Breast epithelium (tissue), 4 donors: ENCODE data around the gene EP400. TPM values are rescaled to one million over a fixed set of nuclear protein-coding genes. Genes with fewer than 3 reads are reported as not detected.

Source experiments
- DNase-seq, 2 donors: peaks; one replicate each; pipeline ENCODE4 v3.0.0-alpha.2; 2019; ENCODE audit warnings: low spot score in 2 of 2
- H3K27ac ChIP-seq, 2 donors: fragments of 200-600 bp; sonication (generic) in 1 of 2; one replicate each; pipeline ENCODE4 v1.5.1; 2016 to 2019; ENCODE audit warnings: mild to moderate bottlenecking in 1 of 2
- H3K27me3 ChIP-seq, 2 donors: fragments of 200-600 bp; sonication (generic) in 1 of 2; one replicate each; pipeline versions ENCODE4 v1.5.1 to v1.6.0; 2017 to 2019; ENCODE audit warnings: control low read depth in 1 of 2, mild to moderate bottlenecking in 1 of 2
- H3K36me3 ChIP-seq: fragments of 200-600 bp; one replicate; pipeline ENCODE4 v1.5.1; 2019
- H3K4me1 ChIP-seq, 2 donors: fragments of 200-600 bp; sonication (generic); one replicate each; pipeline ENCODE4 v1.5.1; 2016 to 2019; ENCODE audit warnings: control low read depth in 1 of 2
- H3K4me3 ChIP-seq, 3 donors: fragments of 200-600 bp; sonication (generic); 1 replicate in 2 of 3; 2 replicates in 1 of 3; pipeline ENCODE4 v1.5.1; 2016 to 2019; ENCODE audit warnings: mild to moderate bottlenecking in 3 of 3, moderate library complexity in 2 of 3
- H3K9me3 ChIP-seq, 2 donors: fragments of 200-600 bp; sonication (generic) in 1 of 2; one replicate each; pipeline ENCODE4 v1.5.1; 2016 to 2019; ENCODE audit warnings: control low read depth in 1 of 2
- POLR2A ChIP-seq: fragments of 450-650 bp; IDR thresholded peaks from one replicate; pipeline ENCODE4 v1.6.1; 2016; ENCODE audit warnings: antibody characterized with exemption, mild to moderate bottlenecking, moderate library complexity
- POLR2AphosphoS5 ChIP-seq, 3 donors: sonication (generic); formaldehyde crosslinking; IDR thresholded peaks; one replicate each; pipeline ENCODE4 v1.6.1; 2017; ENCODE audit warnings: antibody characterized with exemption in 3 of 3
- intact Hi-C: fragments of 100-400 bp; cut with DNase I; formaldehyde crosslinking; loops from one replicate; pipeline ENCODE4 v1.15.1; 2023; ENCODE audit warnings: low total_unique reads
- total RNA-seq, 3 donors: library from RNA; depleted of rRNA; stranded (reverse); fragments of >200 nt; gene quantifications; one replicate each; pipeline ENCODE4 v1.1.0, GENCODE V29; 2016
- TF ChIP-seq, protein P1 (sequence below), 3 donors: fragments of 450-650 bp; IDR thresholded peaks; one replicate each; pipeline ENCODE4 v1.5.1; 2016 to 2017; ENCODE audit warnings: antibody characterized with exemption in 3 of 3, mild to moderate bottlenecking in 3 of 3, moderate library complexity in 3 of 3

Gene EP400
- total RNA-seq, 3 donors from 2014 or later, result 20.3 to 27.2 (median 24.4) TPM

DNA sequence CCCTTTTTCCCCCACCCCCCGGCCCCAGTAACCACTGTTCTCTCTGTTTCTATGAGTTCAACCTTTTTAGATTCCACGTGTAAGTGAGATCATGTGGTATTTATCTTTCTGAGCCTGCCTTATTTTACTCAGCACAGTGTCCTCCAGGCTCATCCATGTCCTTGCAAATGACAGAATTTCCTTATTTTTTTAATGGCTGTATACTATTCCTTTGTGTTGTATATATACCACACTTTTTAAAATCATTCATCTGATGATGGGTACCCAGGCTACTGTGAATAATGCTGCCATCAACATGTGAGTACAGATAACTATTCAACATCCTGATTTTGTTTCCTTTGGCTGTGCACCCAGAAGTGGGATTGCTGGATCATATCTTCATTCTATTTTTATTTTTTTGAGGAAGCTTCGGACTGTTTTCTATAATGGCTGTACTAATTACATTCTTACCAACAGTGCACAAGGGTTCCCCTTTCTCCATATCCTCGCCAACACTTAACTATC is 139.7 kb downstream of the EP400 start:
- Histone ChIP-seq H3K27ac (no peak overlapping the region), H3K27me3 (no peaks in the 10 kb centered on the region), H3K36me3 (no peaks in the 10 kb centered on the region), H3K9me3 (no peaks in the 10 kb centered on the region), H3K4me3 (no peak overlapping the region), H3K4me1 (no peaks in the 10 kb centered on the region)
- intact Hi-C loops, result no loop called here
- no peak for DNase-seq
- TF ChIP-seq, protein P1, sequence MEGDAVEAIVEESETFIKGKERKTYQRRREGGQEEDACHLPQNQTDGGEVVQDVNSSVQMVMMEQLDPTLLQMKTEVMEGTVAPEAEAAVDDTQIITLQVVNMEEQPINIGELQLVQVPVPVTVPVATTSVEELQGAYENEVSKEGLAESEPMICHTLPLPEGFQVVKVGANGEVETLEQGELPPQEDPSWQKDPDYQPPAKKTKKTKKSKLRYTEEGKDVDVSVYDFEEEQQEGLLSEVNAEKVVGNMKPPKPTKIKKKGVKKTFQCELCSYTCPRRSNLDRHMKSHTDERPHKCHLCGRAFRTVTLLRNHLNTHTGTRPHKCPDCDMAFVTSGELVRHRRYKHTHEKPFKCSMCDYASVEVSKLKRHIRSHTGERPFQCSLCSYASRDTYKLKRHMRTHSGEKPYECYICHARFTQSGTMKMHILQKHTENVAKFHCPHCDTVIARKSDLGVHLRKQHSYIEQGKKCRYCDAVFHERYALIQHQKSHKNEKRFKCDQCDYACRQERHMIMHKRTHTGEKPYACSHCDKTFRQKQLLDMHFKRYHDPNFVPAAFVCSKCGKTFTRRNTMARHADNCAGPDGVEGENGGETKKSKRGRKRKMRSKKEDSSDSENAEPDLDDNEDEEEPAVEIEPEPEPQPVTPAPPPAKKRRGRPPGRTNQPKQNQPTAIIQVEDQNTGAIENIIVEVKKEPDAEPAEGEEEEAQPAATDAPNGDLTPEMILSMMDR (IDR thresholded peaks at IDR 0.05), result no peak
- TF ChIP-seq POLR2A (no peak), POLR2AphosphoS5 (IDR thresholded peaks at IDR 0.05) (no peak)

DNA sequence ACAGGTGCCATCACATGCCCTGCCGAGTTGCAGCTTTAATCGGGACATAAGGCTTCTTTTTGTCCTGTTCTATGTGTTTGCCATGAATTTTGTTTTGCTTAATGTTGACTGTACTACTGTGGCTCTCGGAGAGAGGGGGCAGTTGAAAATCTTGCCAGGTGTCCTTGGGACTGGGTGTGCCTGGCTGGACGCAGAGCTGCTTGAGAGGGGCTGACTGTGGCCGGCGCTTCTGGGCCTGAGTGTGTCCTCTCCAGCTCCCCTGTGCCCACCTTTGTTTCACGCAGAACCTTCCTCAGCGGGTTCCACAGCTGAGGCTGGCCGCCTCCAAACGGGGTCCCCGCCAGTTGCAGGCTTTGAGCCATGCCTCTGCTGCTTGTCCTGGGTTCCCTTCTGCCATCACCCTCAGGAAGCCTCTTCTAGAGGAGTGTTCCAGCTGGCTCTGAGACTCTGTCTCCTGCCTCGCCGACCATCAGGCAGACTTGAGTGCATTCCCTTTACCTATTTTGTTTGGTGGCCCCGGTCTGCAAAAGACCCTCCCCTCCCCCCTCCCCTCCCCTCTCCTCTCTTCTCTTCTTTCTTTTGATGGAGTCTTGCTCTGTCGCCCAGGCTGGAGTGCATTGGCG is 144.6 kb downstream of the EP400 start:
- Histone ChIP-seq H3K27me3 (no peaks in the 10 kb centered on the region), H3K27ac (no peak overlapping the region), H3K4me1 (no peaks in the 10 kb centered on the region), H3K4me3 (no peak overlapping the region), H3K9me3 (no peaks in the 10 kb centered on the region), H3K36me3 (no peaks in the 10 kb centered on the region)
- DNase-seq, result no peak
- intact Hi-C loops, result no loop called here
- TF ChIP-seq, protein P1 (IDR thresholded peaks at IDR 0.05), result no peak
- TF ChIP-seq POLR2AphosphoS5 (IDR thresholded peaks at IDR 0.05), result no peak
- no peak for TF ChIP-seq POLR2A

DNA sequence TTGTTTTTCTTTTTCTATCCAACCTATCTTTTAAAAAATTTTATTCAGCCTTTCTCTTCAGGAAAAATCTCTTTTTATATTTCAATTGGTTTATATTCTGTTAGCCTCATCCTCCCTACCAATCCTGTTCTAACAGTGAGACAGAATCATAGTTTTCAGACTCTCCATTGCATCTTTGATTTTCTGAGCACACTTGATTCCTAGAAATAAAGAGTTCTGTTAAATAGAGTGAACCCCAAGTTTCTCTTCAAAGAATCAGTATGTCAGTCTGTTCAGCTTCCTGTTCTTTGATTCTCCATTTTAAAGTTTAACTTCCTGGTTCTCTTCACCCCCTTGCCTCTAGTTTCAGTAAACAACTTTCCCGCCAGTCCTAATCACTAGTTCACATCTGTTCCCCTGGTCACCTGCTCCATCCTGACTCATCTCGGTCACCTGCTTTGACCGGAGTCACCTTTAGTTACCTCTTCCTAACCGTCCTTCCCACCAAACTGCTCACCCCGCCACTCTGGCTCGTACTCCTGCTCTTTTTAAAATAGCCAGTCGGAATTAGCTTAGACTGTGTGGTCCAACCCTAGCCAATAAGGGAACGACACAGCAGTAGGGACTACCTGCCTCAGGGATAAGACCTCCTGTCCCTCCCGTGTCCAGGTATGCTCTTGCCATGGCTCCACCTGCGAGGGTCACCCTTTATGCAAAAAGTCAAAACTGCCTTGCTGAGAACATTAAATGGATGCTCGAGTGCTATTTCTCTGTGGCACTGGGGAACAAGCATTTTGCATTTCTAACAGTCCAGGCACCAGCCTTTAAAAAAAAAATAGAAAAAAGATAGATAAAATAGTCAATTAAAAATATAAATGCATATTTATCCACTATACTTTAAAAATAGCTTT is 146.0 kb downstream of the EP400 start:
- Histone ChIP-seq H3K4me1 (no peaks in the 10 kb centered on the region), H3K9me3 (no peaks in the 10 kb centered on the region), H3K4me3 (no peak overlapping the region), H3K36me3 (no peaks in the 10 kb centered on the region), H3K27ac (no peak overlapping the region), H3K27me3 (no peaks in the 10 kb centered on the region)
- TF ChIP-seq, protein P1 (IDR thresholded peaks at IDR 0.05), result no peak
- TF ChIP-seq POLR2AphosphoS5 (IDR thresholded peaks at IDR 0.05) (no peak), POLR2A (no peak)
- intact Hi-C loops, result no loop called here
- DNase-seq, result no peak

DNA sequence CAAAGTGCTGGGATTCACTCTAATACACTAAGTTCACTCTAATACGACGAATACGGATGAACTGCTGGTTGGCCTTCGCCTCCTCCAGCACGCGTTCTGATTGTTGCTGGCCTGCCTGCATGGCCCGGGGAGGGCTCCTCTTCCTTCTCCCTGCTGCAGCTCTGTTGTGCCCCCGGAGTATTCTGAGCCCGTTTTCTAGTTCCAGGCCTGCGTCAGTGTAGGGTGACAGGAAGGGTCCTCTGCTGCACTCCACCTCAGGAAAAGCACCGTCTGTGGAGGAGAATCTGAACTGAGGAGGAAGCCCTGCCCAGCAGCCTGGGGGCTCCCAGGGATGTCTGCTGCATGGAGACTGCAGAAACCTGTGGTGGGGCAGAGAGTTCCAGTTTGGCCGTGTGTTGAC is 150.0 kb downstream of the EP400 start:
- TF ChIP-seq POLR2AphosphoS5 (IDR thresholded peaks at IDR 0.05) (no peak), POLR2A (no peak)
- TF ChIP-seq, protein P1 (IDR thresholded peaks at IDR 0.05), result no peak
- intact Hi-C loops, result no loop called here
- H3K36me3 ChIP-seq, result no peaks in the 10 kb centered on the region
- H3K4me3 ChIP-seq, result no peak overlapping the region
- no peaks in the 10 kb centered on the region for H3K9me3 ChIP-seq
- no peaks in the 10 kb centered on the region for H3K4me1 ChIP-seq
- H3K27me3 ChIP-seq, result no peaks in the 10 kb centered on the region
- no peak for DNase-seq
- no peak overlapping the region for H3K27ac ChIP-seq
